Nephron (organoid): ENCODE results near the gene HPCAL1.

Source experiments
- H3K27ac Mint-ChIP-seq, 3 experiments: 2 replicates each; pipeline ENCODE4 v1.8.0; 2020; ENCODE audit warnings: mixed read lengths in 3 of 3, mild to moderate bottlenecking in 2 of 3, moderate library complexity in 1 of 3
- H3K27me3 Mint-ChIP-seq: 2 replicates; pipeline ENCODE4 v1.8.0; 2021; ENCODE audit warnings: low read depth, mild to moderate bottlenecking, moderate library complexity, mixed read lengths
- H3K36me3 Mint-ChIP-seq: 2 replicates; pipeline ENCODE4 v1.8.0; 2020; ENCODE audit warnings: low read depth, mixed read lengths
- H3K4me1 Mint-ChIP-seq: 2 replicates; pipeline ENCODE4 v1.8.0; 2020; ENCODE audit warnings: mixed read lengths
- H3K4me3 Mint-ChIP-seq, 3 experiments: 2 replicates each; pipeline ENCODE4 v1.8.0; 2020; ENCODE audit warnings: mild to moderate bottlenecking in 3 of 3, mixed read lengths in 3 of 3, moderate library complexity in 2 of 3
- H3K9me3 Mint-ChIP-seq: 2 replicates; pipeline ENCODE4 v1.8.0; 2020; ENCODE audit warnings: mixed read lengths
- TF ChIP-seq, protein P1 (sequence below), 3 experiments: fragments of 200-600 bp; sonication (generic); IDR thresholded peaks; one replicate each; pipeline ENCODE4 v1.5.0; 2021; ENCODE audit warnings: antibody characterized with exemption in 3 of 3; ENCODE audit not compliant: unreplicated experiment in 3 of 3

The HPCAL1 gene

DNA sequence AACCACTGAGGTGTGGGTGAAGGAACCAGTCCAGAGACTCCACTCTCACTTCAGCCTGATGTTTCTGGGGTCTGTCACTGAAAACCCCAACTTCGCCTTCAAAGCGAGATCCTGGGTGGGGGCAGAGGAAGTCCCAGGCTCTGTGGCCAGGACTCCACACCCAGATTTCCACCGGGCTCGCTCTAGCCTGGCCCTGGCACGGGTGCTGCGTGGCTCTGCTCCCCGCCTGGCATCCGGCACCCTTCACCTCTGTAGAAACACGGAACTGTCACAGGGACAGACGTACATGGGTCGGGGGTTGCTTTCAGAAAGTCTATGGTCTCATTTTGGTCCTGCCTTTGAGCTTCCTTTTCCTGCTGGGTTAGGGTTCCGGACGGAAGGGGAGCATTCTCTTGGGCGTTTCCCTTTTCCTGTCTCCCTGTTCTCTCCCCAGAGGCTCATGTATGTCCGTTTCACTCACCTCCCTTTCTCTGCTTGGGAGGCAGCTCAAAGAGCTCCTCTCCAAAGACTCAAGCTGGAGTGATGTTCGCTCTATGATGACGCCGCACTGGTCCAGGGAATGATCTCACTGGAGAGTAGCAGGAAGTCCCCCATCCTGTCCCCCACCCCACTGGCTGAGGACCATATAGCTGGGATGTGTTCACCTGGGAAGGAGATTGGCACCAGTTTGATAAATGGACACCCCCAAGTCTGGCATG is 103.9 kb downstream of the HPCAL1 start:
- Mint-ChIP-seq H3K27ac (no peak overlapping the region), H3K4me3 (no peak overlapping the region), H3K27me3 (peaks cover 51% of the 10 kb centered on the region), H3K9me3 (no peaks in the 10 kb centered on the region), H3K4me1 (peaks cover 43% of the 10 kb centered on the region), H3K36me3 (no peaks in the 10 kb centered on the region)
- TF ChIP-seq, protein P1, sequence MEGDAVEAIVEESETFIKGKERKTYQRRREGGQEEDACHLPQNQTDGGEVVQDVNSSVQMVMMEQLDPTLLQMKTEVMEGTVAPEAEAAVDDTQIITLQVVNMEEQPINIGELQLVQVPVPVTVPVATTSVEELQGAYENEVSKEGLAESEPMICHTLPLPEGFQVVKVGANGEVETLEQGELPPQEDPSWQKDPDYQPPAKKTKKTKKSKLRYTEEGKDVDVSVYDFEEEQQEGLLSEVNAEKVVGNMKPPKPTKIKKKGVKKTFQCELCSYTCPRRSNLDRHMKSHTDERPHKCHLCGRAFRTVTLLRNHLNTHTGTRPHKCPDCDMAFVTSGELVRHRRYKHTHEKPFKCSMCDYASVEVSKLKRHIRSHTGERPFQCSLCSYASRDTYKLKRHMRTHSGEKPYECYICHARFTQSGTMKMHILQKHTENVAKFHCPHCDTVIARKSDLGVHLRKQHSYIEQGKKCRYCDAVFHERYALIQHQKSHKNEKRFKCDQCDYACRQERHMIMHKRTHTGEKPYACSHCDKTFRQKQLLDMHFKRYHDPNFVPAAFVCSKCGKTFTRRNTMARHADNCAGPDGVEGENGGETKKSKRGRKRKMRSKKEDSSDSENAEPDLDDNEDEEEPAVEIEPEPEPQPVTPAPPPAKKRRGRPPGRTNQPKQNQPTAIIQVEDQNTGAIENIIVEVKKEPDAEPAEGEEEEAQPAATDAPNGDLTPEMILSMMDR (IDR thresholded peaks at IDR 0.05; ENCODE audit: unreplicated experiment in 3 of 3): no peak

DNA sequence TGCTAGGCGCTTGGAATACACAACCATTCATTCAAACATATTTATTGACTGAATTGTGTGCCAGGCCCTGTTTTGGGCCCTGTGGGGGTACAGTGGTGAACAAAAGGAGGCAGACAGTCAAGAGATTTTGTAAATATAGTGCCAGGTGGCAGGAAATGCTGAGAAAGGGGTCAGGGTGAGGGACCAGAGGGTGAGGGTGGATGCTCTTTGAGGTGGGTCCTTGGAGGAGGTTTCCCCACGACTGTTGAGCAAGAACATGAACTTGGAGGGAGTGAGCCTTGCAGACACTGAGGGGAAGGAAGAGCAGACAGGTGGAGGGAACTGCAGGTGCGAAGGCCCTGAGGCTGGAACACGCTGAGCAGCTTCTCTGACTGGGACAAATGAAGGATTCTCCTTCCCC is 104.7 kb downstream of the HPCAL1 start:
- H3K27me3 Mint-ChIP-seq: peaks cover 48% of the 10 kb centered on the region
- H3K27ac Mint-ChIP-seq: no peak overlapping the region
- H3K36me3 Mint-ChIP-seq: no peaks in the 10 kb centered on the region
- no peak overlapping the region for H3K4me3 Mint-ChIP-seq
- H3K4me1 Mint-ChIP-seq: peaks cover 43% of the 10 kb centered on the region
- TF ChIP-seq, protein P1 (IDR thresholded peaks at IDR 0.05; ENCODE audit: unreplicated experiment in 3 of 3): no peak
- no peaks in the 10 kb centered on the region for H3K9me3 Mint-ChIP-seq

DNA sequence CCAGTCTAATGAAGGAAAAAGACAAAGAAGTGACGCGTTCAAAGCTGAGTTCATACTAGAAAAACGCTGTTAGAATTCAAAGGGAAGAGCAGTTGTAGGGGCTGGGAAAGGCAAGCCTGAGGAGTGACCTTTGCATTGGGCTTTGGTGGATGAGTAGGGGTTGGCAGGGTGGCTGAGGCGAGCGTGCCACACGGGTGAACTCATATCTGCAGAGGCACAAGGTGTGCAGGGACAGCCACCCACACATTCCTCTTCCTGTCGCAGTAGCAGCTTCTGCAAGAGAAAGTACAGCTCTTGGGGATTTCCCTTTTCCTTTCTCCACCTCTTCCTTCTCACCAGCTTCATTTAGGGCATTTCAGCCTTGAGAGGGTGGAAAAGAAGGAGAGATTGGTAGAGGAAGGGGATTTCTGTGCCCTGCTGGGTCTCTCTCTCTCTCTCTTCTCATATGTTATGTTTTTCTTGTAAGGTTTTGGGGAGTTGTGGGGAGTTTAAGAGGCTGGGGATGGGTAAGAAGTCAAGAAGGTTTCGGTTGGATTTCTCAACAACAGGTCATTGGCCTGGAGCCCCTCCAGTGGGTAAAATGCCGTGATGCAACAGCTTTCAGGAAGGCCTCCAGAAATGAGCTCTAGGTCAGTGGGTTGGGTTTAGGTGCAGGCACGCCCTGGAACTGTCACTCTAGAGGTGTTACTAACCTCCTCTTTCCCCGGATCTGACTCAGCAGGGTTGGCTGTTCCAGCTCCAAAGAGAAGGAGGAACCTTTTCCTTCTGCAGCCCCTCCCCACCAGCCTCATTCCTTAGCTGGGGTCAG is 105.3 kb downstream of the HPCAL1 start:
- H3K36me3 Mint-ChIP-seq: no peaks in the 10 kb centered on the region
- H3K9me3 Mint-ChIP-seq: no peaks in the 10 kb centered on the region
- peaks cover 48% of the 10 kb centered on the region for H3K4me1 Mint-ChIP-seq
- no peak overlapping the region for H3K4me3 Mint-ChIP-seq
- peaks cover 43% of the 10 kb centered on the region for H3K27me3 Mint-ChIP-seq
- TF ChIP-seq, protein P1 (IDR thresholded peaks at IDR 0.05; ENCODE audit: unreplicated experiment in 3 of 3): no peak
- H3K27ac Mint-ChIP-seq: no peak overlapping the region

DNA sequence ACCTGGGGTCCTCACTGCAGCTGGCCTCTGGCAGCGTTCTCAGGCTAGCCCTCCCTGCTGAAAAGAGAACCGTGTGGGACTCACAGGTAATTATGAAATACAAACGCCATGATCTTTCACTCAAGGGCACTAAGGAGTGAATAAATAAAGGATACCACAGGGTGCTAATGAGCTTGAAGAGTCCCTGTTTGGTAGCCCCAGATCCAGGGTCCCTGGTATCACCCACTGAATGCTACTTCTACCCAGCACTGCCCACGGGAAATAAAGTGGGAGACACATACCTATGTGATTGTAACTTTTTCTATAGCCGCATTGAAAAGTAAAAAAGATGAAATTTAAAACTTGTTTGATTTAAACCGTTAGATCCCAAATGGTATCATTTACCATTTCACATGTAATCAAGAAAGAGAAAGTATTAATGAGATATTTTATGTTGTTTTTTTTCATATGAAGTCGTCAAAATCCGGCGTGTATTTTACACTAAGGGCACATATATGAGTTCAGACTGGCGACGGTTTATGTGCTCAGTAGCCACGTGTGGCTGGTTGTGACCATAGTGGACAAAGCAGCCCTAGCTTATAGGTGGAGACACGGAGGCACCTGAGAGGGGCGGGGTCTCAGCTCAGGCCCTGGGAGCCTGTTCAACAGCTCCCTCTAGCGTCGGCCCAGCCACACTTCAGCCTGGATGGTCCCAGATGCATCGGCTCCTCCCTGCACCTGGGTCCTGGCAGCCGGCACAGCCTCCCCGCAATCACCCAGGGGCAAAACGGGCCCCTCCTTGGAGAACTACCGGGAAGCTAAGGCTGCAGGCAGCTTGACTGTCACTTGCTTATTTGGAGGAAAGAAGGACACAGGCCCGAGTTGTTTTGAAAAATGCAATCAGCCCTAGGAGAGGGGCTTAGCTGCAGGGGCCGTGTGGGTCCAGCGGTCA is 106.2 kb downstream of the HPCAL1 start:
- Mint-ChIP-seq H3K27me3 (peaks cover 43% of the 10 kb centered on the region), H3K4me1 (peaks cover 49% of the 10 kb centered on the region), H3K36me3 (no peaks in the 10 kb centered on the region), H3K4me3 (peak overlapping the region in 2 of 3 experiments; percentile 27 to 28), H3K9me3 (no peaks in the 10 kb centered on the region), H3K27ac (peak overlapping the region; percentile 50 to 77 (median 71))
- TF ChIP-seq, protein P1 (IDR thresholded peaks at IDR 0.05; ENCODE audit: unreplicated experiment in 3 of 3): peak; percentile 93 to 95 (median 94)

DNA sequence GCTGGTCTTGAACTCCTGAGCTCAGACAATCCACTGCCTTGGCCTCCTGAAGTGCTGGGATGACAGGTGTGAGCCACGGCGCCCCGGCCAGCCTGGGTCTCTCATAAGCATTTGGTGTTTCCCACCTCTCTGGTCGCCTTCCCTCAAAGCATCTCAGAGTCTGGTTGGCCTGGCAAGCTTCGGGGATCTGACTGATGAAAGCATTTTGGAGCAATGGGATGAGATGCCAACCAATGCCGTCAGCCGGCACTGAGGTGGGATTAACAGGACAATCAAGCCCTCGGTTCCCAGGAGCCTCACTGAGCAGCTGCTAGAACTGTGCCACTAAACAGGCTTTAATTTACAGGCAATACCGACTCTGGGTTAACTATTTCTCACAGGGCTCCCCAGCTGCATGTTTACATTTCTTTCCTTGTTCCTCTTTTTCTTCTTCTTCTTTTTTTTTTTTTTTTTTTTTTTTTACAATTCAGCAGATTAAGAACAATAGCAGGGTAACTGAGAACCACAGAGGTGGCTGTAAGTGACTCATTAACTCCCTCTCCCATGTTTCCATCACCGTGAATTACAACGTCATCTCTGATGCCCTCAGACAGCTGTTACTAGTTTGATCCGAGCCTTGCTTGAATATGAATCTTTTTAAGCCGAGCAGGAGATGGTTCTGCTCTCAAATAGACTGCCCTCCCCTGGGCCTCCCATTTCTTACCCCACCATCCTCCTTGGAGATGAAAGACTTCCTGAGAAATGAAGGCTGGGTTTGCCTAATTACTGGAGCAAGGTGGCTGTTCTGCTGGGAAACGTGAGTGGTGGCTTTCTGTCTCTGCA is 107.5 kb downstream of the HPCAL1 start:
- Mint-ChIP-seq H3K36me3 (no peaks in the 10 kb centered on the region), H3K9me3 (no peaks in the 10 kb centered on the region), H3K4me1 (peaks cover 56% of the 10 kb centered on the region), H3K27me3 (peaks cover 37% of the 10 kb centered on the region), H3K4me3 (peak overlapping the region in 2 of 3 experiments; percentile 12 to 36), H3K27ac (peak overlapping the region; percentile 77 to 87 (median 87))
- TF ChIP-seq, protein P1 (IDR thresholded peaks at IDR 0.05; ENCODE audit: unreplicated experiment in 3 of 3): no peak
